DMS114 treated with DMSO at 0.1 percent for 48 hours (cell line): Measurements from ENCODE around the gene GAD1.

Source experiments
- DNase-seq: peaks from one replicate; lab custom pipeline; 2025; ENCODE audit not compliant: unreplicated experiment; lab: John Stamatoyannopoulos, UW

GAD1 gene

DNA sequence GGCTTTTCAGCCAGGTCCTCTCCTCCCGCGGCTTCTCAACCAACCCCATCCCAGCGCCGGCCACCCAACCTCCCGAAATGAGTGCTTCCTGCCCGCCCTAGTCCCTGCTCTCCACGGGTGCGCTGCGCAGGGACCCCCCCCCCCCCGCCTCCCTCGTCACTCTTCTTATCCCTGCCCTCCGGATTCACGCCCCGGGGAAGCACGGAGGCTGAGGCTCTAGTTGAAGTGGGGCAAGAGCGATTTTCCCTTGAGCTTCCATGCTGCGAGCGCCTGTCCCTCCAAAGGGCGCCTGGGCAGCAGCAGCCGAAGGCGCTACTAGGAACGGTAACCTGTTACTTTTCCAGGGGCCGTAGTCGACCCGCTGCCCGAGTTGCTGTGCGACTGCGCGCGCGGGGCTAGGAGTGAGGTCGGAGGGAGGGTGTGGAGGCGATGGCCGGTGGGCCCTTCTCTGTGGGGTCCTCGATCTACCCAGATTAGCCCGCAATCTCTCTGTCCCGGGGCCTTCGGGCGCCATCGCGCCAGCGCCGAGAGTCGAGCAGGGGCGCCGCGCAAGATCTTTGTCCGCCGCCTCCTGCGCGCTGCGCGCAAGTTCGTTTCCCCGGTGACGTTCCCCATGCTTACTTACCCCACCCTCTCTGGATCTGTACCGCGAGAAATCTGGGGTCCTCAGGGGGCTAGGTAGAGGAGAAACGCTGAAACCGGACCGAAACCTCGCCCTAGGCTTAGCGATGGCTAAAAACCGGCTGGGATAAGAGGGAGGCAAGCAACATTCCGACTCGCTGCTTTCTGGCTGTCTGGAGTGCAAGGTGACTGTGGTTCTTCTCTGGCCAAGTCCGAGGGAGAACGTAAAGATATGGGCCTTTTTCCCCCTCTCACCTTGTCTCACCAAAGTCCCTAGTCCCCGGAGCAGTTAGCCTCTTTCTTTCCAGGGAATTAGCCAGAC is 677 bp downstream of the GAD1 start:
- no peak for DNase-seq

DNA sequence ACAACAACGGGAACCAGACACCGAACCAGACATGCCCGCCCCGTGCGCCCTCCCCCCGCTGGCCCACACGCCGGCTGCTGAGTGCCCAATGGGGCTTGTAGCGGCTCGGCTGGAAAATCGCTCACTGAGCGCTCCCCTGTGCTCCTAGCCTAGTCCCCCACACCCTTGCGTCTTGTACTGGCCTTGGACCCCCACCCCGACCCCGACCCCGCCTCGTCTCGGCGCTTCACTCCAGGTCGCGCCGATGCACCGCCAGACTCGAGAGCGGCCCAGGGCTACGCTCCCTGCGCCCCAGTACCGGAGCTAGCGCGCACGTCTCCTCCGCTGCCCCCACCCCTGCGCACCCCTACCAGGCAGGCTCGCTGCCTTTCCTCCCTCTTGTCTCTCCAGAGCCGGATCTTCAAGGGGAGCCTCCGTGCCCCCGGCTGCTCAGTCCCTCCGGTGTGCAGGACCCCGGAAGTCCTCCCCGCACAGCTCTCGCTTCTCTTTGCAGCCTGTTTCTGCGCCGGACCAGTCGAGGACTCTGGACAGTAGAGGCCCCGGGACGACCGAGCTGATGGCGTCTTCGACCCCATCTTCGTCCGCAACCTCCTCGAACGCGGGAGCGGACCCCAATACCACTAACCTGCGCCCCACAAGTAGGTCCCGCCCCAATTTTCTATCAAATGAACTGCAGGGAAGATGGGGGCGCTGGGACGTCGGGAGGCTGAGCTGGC is 1.5 kb downstream of the GAD1 start:
- DNase-seq: no peak

DNA sequence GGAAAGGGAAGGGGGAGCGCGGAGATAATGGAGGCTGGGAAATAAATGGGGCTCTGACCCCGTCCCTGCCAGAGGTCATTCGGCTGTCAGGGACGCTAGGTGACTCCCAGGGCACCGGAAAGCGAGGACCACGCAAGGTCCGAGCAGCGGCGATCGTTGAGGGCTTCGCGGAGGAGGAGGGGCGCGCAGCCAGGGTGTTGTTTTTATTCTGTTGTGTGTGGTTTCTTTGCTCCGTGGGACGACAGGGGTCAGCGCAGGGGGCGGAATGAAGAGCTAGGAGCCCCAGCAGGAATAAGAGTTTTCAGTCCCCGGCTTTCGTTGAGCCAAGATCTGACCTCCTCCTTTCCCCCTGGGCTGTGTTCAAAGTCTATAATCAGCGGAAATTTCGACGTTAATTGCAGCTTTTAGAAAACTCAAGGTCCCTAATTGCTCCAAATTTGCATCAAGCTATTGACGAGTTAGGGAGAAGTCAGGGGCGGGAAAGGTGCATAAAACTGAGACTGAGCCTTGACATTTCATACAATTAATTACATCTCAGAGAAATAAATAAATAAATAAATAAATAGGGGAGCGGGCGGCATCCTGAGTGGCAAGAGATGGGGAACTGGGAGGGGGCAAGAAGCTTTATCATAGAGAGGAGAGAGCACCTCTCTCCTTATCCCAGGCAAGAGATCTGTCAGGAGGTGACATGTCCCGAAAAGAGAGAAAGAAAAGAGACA is 2.2 kb downstream of the GAD1 start:
- no peak for DNase-seq

DNA sequence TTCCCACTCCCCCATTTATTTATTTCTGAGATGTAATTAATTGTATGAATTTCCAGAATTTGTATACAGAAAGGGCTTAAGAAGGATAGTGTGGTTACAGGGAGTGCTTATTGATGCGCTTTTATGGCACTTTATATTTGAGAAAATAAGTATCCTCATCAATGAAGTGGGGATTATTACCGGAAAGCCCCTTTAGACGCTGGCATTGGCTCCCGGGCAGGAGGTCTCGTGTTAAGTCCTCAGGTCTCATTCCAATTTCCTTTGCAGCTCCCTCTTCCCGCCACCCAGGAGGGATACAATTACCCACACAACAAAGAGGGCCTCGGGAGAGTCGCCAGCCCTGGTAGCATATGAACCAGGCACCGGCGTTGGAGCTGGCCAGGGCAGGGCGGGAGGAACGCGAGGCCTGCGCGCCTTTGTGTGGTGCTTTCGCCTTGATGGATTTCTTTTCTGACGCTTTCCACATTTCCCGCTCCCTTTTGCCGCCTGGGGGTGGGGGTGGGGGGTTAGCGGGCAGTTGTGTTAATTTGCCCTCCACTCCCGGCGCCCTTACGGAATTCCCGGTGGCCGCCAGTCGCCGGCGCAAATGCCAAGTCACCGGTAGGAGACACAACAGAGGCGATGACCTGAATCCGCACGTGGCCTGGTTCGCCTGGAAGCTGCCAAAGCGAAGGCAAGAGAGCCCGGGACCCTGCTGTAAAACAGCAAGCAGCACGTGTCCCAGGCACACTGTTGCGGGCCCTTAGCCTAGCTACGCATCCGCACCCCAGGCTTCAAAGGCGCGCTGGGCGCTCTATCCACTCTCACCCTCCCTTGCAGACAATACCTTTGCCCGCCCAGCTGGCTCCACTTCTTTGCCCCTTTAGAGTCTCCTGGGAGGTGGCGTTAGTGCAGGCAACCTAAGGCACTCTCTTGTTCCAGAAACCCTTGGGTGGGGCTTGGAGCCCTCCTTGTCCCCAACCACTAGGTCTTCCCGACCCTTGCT is 3.3 kb downstream of the GAD1 start:
- DNase-seq: no peak

DNA sequence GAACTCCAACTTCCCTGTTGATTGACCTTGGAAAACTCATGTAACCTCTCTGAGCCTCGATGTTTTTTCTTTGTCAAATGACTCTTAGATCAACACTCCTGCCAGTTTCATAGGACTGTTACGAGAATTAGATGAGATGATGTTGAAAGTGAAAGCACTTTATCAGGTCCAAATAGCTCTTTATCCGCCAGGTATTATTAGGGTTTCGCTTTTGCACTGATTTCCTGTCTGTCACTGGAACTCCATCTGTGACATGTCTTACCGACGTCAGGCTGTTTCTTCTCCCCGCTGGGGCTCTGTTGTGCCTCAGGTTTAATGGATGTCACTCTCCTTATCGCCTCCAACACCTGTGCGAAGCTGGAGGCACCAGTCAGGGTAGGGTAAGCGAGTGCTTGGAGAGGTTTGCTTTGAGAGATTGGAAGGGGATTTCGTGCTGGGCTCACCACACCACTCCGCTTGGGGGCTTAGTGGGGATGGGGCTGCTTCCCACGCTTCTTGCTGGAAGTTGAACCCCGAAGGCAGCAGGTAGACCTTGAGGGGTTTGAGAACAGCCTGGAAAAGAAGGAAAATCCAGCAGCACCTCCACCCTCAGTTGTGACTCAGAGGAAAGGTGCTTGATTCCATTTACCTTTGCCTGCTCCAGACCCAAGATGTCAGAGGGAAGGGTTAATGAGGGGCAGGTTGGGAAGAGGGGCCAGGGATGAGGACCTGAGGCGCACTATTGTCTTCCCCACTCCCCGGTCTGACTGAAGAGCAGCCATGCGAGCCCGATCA is 4.3 kb downstream of the GAD1 start:
- no peak for DNase-seq

DNA sequence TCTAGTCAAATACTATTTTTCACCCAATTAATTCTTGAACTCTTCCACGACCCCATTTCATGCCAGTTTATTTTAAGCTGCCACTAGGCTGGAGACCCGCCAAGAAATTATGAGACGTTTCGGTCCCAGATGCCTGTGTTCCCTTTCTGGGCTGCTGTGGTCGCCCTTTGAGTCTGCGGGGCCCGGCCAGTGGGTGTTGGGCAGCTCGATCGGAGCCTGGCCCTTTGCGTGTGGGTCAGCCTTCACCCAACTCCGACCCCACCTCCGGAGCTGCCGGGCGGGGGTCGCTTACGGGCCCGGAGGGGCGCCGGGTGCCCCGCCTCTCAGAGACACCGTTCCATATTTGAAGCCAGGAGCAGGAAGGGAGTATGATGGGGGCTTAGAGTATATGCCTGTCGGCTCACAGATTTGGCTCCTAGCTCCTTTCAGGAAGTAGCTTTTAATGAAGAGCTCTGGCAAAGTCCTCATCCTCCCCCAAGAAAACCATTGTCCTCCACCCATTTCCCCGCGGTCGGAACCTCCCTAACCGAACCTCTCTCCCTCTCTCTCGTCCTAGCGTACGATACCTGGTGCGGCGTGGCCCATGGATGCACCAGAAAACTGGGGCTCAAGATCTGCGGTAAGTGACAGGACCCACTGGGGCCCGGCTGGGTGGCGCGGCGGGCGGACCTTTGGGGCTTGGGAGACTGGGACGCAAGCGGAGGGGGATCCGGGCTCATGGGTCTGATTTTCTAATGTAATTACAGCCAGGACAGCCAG is 5.0 kb downstream of the GAD1 start:
- no peak for DNase-seq

DNA sequence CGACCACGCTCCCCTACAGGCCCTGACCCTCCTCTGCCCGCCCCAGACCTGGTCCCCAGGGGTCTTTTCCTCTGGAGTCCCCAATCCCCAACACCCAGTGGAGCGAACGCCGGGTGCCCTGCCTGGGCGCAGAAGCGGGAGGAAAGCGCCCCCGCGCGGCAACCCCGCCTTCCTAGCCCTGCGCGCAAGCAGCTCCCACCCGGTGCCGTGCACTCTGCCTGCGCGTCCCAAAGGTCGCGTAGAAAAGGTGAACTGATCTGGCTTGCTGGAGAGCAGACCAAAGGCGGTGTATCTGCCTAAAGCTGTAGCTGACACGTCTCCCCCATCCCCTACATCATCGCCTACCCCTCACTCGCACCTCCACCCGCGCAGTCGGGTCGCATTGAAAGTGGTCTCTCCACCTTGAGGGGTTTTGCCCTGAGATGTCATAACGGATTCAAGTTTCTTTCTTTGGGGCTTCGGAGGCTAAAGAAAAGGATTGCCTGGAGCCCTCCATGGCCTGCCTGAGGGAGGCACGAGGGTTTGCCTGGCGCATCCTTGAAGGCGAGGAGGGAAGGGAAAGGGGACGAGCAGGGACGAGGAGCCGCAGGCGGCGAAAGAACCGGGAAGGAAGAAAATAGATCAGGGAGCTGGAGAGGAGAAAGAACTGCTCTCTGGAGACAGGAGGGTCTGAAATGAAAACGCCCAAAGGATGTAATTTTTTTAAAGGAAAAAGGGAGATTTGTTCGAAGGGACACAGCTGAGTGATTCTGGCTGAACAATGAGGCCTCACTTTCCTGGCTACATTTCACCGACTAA is 5.8 kb downstream of the GAD1 start:
- no peak for DNase-seq

DNA sequence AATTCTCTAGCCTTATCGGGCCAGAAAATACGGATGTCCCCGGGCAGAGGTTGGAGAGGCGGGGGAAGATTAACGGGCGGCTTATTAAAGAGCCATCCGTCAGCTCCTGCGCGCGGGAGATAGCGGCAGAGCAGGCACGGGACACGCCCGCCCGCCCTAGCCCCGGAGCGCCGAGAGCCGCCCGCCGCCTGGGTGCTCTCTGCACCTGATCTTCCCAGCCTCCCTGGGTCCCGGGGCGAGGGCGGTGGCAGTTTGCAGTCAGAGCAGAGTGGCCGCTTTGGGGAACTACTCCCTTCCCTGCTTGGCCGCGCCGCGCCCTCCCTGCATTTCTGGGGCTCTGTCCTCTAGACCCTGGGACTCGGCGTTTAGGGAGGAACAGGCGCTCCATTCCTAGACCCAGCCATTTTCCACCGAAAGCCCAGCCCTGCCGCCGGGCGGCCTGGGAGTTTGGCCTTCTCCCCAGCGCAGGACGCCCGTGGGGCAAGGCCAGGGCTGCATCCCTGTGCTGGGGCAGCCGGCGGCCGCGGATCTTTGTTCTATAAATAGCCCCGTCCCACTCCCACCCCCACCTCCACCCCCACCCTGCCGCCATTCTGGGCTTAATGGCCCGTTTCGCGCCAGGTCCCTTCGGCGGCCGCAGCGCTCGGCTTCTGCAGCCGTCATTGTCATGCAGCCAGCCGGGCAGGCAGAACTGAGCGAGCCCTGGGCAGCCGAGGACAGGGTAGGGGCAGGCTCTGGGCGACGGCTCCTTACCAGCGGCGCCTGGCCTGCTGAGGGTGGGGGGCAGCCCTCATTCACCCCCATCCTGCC is 6.6 kb downstream of the GAD1 start:
- DNase-seq: no peak

DNA sequence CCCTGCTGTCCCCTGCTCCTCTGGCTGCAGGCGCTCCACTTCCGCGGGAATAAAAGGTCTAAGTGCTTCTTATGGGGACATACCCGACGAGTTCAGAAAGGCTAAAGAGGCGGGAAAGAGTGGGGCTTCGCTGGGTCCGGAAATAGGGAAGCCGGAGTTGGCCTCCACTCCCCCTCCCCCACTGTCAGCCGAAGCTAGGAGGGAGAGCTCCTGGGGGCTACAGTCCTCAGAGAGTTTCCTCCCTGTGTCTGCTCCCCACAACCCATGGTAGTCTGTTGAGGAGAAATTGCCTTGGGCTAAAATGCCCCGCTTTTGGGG is 7.2 kb downstream of the GAD1 start:
- no peak for DNase-seq

DNA sequence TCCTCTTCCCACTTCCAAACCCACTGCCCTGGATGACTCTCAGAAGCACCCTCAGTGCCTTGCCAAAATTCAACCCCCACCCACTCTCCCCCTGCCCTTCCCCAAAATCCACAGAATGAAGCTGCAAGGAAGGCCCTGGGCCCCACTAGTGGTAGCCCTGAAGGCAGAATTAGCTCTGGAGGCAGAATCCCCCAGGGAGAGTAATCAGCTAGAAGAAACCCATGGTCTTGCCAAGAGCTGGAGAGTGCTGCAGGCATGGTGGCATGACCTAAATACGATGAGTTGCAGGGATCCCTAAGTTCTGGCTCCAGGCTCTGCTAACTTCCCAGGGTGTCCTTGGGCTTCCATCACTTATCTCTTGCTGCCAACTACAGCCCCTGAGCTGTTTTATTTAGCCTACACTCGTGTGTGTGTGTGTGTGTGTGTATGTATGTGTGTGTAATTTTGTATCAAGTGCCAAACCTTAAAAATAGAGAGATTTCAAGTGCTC is 7.9 kb downstream of the GAD1 start:
- no peak for DNase-seq

DNA sequence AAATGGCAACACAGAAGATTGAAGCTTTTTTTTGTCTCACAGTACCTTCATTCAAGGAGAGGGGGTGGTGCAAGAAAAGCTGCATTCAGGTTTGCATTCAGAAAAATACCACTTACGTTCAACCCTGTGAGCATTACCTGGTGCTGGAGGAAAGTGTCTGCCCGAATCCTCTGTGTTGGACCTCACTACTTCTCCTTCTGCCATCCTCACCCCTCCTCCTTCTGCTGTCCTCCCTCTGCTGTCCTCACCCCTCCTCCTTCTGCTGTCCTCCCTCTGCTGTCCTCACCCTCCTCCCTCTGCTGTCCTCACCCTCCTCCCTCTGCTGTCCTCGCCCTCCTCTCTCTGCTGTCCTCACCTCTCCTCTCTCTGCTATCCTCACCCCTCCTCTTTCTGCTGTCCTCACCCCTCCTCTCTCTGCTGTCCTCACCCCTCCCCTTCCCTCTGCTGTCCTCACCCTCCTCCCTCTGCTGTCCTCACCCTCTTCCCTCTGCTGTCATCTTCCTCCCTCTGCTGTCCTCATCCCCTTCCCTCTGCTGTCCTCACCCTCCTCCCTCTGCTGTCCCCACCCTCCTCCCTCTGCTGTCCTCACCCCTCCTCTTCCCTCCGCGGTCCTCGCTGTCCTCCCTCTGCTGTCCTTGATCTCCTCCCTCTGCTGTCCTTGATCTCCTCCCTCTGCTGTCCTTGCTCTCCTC is 11.3 kb downstream of the GAD1 start:
- DNase-seq: no peak

DNA sequence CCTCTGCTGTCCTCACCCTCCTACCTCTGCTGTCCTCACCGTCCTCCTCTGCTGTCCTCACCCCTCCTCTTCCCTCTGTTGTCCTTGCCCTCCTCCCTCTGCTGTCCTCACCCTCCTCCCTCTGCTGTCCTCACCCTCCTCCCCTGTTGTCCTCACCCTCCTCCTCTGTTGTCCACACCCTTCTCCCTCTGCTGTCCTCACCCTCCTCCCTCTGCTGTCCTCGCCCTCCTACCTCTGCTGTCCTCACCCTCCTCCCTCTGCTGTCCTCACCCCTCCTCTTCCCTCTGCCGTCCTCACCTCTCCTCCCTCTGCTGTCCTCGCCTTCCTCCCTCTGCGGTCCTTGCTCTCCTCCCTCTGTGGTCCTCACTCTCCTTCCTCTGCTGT is 11.8 kb downstream of the GAD1 start:
- DNase-seq: no peak

DNA sequence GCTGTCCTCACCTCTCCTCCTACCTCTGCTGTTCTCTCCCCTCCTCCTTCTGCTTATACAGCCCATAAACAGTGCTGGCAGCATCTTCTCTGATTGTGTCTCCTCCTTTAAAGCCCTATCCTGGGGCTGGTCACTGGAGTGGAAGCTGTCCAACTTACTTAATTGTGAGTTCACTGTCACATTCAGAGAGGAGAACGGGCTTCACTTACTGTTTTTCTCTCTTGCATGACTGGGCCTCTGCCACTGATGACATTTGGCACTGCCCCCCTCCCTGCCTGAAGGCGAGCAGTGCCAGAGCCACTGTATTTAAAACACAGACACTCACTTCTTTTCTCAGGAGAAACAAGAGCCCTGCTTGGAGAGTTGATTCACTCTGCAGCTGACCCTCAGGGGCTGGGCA is 12.3 kb downstream of the GAD1 start:
- no peak for DNase-seq

DNA sequence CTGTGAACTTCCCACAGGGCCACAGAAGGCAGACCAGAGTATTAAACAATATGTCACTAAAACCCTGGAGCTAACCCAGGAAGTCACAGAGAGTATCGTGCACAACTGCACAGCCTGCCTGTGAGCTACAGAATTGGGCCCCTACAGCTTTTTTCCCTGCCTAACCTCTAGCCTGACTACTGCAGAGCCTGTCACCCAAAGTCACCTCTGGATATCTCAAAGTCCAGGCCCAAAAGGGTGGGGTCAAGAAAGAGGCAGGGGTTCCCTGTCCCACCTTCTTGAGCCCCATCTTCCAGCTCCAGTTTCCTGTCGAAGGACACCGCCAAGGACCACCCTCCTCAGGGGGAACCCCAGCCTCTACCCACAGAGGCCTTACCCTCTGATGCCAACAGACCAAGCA is 13.5 kb downstream of the GAD1 start:
- no peak for DNase-seq

DNA sequence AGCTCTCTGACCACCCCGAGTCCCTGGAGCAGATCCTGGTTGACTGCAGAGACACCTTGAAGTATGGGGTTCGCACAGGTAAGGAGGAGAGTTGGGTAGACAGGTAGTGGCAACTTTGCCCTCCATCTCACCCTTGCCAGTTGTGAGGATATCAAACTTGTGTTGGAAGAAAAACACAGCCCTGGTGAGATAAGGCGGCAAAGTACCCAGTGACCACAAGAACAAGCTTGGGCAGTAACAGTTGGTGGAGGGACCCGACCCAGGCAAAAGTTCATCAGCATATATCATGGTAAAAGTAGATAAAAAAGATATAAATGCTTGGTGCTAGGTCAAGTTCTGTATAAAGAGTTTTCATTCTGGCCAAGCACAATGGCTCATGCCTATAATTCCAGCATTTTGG is 14.4 kb downstream of the GAD1 start:
- no peak for DNase-seq

DNA sequence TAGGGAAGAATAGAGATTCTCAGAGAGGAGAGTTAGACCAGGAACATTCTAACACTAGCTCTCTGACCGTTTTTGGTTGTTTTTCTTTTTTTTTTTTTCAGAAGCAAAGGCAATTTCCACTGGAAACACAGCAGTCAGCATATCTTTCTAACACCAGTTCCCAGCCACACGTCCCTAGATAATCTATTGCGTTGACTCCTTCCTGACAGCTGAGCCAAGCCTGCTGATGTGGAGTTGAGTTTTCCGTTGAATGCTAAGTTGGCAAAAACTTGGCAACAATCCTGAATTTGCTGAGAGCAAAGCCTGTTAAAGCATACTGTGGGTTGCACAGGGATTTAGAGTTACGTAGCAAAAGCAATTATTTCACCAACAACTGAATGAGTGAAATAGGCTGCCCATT is 19.3 kb downstream of the GAD1 start:
- DNase-seq: no peak

DNA sequence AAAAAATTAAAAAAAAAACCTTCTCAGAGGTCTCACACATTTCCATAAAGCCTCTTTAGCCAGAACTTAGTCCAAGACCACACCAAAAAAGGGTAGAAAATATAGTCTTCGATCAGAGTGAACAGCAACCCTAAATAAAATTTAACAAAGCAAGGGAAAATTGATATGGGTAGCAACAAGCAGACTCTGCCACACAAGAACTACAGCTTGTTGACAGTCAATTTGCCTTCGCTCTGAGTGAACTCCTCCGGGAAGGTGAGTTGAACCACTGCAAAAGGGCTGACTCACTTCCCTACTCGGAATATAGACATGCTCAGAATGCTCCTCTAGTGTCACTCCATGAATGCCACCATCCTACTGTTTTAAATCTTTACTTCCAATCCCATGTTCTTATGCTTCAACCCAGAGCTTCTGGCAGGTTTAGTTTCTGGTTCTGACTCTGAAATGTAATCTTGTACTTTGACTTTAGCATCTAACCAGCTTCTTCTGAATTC is 24.1 kb downstream of the GAD1 start:
- DNase-seq: no peak
